HG02885 (cell line): ENCODE results near the gene FOXO1.

Experiments
- ATAC-seq: cut with Tn5 transposase; IDR thresholded peaks from one replicate; pipeline ENCODE4 v1.9.1; 2021; ENCODE audit warnings: mild to moderate bottlenecking; ENCODE audit not compliant: unreplicated experiment, poor library complexity

The FOXO1 gene

DNA sequence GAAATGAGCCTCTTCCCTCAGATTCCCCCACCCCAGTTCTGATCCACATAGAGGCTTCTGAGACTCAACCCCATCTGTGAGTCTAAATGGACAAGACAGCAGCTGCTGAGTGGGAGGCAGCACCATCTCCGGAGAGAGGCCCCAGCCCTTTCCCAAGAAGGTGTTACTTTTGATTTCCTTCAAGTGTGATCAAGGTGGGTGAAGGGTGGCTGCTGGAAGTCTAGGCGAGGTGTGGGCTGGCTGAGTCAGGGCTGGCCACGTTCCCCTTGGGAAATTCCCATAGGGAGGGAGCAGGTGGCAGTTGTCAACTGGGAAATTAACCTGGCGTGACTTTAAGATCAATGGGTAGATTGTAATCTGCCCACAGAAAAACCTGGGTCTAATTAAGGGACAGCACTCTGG lies 148.0 kb downstream of the FOXO1 start:
- no peak for ATAC-seq

DNA sequence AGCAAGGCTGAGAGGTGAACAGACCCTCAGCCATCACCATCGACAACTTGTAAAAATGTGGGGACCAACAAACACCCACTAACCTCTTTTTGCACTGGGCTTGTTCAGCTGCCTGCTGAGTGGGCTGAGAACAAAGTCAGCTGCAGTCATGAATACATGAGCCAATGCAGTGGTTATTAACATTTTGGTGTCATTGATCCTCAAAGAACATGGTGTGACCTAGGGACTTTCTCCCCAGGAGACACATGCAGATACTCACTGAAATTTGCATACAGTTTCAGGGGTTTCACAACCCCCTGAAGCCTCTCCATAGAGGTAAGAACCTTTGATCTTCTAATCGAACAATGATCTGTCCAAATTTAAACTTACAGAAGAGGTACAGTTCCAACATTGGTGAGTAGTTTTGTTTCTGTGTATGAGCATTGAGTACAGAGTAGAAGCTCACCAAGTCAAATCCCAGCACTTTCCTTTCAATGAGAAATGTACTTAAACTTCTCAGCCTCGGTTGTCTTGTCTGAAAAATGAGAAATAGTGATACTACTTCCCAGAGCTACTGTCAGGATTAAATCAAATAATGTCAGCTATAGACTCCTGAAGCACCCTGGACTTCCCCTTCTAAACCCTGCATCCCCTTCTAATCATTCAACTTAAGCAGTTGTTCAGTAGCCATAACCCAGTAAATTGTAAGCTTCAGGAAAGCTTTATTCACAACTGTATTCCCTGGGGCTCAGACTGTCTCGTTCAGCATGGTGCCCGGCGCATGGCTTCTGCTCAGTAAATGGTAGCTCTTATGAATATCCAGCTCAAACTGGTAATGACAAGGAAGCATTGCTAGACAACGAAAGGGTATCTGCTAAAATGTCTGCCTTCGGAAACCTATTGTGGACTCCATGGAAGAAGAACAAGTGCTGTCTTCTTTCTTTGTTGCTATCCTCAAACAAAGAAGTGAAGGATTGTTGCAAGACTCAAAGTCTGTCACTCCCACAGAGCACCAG lies 148.7 kb downstream of the FOXO1 start:
- ATAC-seq: peak; percentile 87

DNA sequence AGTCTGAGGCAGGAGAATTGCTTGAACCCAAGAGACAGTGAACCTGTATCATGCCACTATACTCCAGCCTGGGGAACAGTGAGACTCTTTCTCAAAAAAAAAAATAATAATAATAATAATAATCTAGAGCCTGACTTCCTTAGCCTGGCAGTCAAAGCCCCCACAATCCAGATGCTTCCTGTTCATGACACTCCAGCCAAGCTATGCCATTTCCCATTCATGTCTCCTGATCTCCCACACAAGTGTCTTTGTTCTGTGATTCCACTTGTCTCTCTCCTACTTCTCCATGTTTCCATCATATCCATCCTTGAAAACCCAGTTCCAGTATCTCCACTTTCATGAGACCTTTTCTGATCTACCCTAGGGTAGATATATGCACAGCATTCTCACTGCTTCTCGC lies 150.7 kb downstream of the FOXO1 start:
- no peak for ATAC-seq

DNA sequence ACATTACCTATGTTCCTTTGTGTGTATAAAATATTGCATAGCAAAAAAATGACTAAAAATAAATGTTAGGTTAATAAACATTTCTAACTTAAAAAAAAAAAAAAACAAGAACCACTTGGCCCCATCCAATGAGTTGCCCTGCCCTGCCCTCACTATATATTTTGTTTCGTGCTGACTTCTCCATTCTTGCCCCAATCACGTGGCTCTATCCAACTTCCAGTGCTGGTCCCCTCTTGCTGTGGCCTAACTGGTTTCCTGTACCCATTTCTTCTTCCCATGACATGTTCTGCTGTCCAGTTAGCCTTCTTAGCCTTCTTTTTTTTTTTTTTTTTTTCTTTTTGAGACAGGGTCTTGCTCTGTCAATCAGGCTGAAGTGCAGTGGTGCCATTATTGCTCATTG lies 151.6 kb downstream of the FOXO1 start:
- no peak for ATAC-seq

DNA sequence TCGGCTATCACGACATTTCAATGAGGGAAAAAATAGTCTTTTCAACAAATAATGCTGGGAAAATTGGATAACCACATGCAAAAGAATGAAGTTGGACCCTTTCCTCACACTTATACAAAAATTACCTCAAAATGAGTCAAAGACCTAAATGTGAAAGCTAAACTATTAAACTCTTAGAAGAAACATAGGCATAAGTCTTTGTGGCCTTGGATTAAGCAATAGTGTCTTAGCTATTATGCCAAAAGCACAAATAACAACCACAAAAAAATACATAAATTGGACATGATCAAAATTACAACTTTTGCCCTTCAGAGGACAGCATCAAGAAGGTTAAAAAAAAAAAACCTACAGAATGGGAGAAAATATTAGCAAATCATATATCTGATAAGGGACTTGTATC lies 156.6 kb downstream of the FOXO1 start:
- no peak for ATAC-seq

DNA sequence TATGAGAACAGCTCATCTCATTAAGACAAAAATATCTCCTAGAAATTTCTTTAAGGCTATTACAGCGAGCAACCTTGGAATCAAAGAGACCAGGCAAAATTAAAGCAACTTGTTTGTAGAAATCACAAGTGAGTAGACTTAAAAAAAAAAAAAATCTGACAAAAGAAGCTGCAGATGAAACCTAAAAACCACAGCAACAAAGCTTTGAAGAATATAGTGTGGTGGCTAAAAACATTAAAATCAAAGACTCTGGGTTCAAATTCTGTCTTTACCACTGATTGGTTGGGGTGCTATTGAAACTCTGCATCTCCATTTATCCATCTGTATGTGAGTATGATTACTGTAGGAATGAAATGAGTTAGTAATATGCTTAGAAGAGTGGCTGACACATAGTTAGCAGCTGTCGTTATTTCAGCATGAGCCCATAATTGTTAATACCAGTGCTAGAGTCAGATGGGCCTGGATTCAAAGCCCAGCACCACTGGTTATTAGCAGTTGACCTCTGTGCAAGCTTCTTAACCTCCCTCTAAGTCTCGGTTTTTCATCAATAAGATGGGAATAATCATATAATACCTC lies 157.6 kb downstream of the FOXO1 start:
- ATAC-seq: no peak

DNA sequence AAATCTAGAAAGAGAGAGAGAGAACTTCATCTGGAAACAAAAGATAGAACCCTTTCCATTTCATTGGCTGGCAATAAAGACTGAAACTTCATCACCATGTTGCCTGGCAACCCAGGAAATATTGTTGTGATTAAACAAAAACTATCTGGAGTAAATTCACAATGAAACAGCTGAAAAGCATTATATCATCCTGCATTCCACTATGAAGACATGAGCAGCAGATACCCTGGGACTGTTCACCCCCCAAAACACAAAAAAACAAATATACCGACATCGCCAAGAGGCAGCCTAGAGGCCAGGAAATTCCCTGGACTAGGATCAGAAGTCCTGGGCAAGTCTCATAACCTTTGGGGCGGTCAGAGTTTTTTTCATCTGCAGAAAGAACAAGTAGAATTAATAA lies 158.3 kb downstream of the FOXO1 start:
- no peak for ATAC-seq

- ATAC-seq: no peak
Observed at GRCh38 chr13:40506592-40507446, 159.6 kb downstream of the FOXO1 start.
